Large intestine (tissue), 3 donors: ENCODE measurements around the gene KIF7. TPM values are rescaled to one million over a fixed set of nuclear protein-coding genes. Genes with fewer than 3 reads are reported as not detected.

ENCODE experiments used
- DNase-seq, 2 donors: peaks; one replicate each; pipeline versions ENCODE4 v3.0.0 to v3.0.0-alpha.2; 2013
- H3K27ac ChIP-seq: one replicate; pipeline ENCODE4 v1.5.1; 2013; ENCODE audit warnings: low read length
- H3K27me3 ChIP-seq: 2 replicates; pipeline ENCODE4 v1.6.1; 2013; ENCODE audit warnings: low read length; ENCODE audit not compliant: control insufficient read depth, insufficient read depth
- H3K36me3 ChIP-seq: 2 replicates; pipeline ENCODE4 v1.6.1; 2013; ENCODE audit warnings: low read length; ENCODE audit not compliant: control insufficient read depth, insufficient read depth
- H3K4me1 ChIP-seq: one replicate; pipeline ENCODE4 v1.6.1; 2013; ENCODE audit warnings: low read length; ENCODE audit not compliant: control insufficient read depth, insufficient read depth
- H3K4me3 ChIP-seq: one replicate; pipeline ENCODE4 v1.5.1; 2013; ENCODE audit warnings: low read length
- H3K9me3 ChIP-seq: one replicate; pipeline ENCODE4 v1.6.1; 2013; ENCODE audit warnings: mild to moderate bottlenecking, low read depth, low read length, moderate library complexity; ENCODE audit not compliant: control insufficient read depth
- WGBS: methylation state at CpG from one replicate; pipeline ENCODE4 v1.1.5; 2013; ENCODE audit warnings: low lambda C conversion rate; ENCODE audit not compliant: insufficient coverage; 5-methylcytosine and 5-hydroxymethylcytosine counted together
- polyA plus RNA-seq: library from polyadenylated mRNA; unstranded; fragments of 120-200 nt; gene quantifications from one replicate; pipeline ENCODE4 v1.2.1, GENCODE V29; 2013

KIF7 gene
- polyA plus RNA-seq, 1 donor: 3.7 TPM

- WGBS: no CpG with 5 or more reads among the region's 18 CpGs
- Histone ChIP-seq H3K27me3 (no peaks in the 10 kb centered on the region), H3K27ac (no peak overlapping the region), H3K4me3 (no peak overlapping the region), H3K9me3 (peaks cover 11% of the 10 kb centered on the region), H3K36me3 (peaks cover 42% of the 10 kb centered on the region), H3K4me1 (no peaks in the 10 kb centered on the region)
- no peak for DNase-seq
These were observed 22.5 kb downstream of the KIF7 start for GRCh38 chr15:89632563-89633430.

DNA sequence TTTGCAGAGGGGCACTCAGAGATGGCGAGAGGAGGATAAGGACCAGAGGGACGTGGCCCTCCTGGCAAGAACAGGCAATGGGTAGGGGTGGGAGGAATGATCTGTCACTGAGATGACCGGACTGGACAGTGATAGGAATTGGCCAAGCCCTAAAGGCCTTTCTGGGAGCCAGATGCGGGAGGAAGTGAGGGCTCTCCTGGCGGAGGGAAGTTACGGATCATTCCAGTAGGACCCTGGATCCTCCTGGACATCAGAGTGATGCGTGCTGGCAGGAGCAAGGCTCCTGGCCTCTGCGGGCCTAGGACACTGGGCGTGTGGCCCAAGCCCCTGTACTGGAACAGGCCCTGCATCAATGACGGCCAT, 23.4 kb downstream of the KIF7 start:
- Histone ChIP-seq H3K9me3 (peaks cover 11% of the 10 kb centered on the region), H3K4me3 (no peak overlapping the region), H3K27me3 (no peaks in the 10 kb centered on the region), H3K36me3 (peaks cover 50% of the 10 kb centered on the region), H3K27ac (no peak overlapping the region), H3K4me1 (no peaks in the 10 kb centered on the region)
- no peak for DNase-seq
- no CpG with 5 or more reads among the region's 10 CpGs for WGBS

GRCh38 chr15:89630974-89631901, 24.0 kb downstream of the KIF7 start:
- no peak overlapping the region for H3K27ac ChIP-seq
- DNase-seq: no peak
- H3K9me3 ChIP-seq: peaks cover 11% of the 10 kb centered on the region
- peaks cover 56% of the 10 kb centered on the region for H3K36me3 ChIP-seq
- H3K27me3 ChIP-seq: no peaks in the 10 kb centered on the region
- H3K4me3 ChIP-seq: no peak overlapping the region
- H3K4me1 ChIP-seq: no peaks in the 10 kb centered on the region
- 95% methylated on average over 4 of the region's 30 CpGs for WGBS

- no peak overlapping the region for H3K27ac ChIP-seq
- no peaks in the 10 kb centered on the region for H3K4me1 ChIP-seq
- peaks cover 11% of the 10 kb centered on the region for H3K9me3 ChIP-seq
- DNase-seq: no peak
- no CpG with 5 or more reads among the region's 14 CpGs for WGBS
- H3K36me3 ChIP-seq: peaks cover 65% of the 10 kb centered on the region
- no peaks in the 10 kb centered on the region for H3K27me3 ChIP-seq
- H3K4me3 ChIP-seq: no peak overlapping the region
These were observed 25.0 kb downstream of the KIF7 start for GRCh38 chr15:89630260-89630659.

DNA sequence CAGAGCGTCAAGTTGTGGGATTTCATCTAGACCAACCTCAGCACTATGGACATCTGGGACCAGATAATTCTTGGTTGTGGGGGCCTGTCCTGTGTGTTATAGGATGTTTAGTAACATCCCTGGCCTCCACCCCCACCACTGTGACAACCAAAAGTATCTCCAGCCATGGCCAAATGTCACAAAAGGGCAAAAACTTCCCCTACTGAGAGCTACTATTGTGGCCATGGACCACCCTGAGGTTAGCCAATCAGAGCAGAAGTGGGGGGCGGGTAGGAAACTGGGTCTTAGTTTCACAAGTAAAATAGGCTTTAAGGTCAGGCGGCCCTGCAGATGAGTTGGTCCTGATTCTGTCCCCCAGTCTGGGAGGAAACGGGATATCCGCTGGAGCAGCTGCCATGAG, 25.4 kb downstream of the KIF7 start:
- Histone ChIP-seq H3K4me1 (no peaks in the 10 kb centered on the region), H3K27me3 (no peaks in the 10 kb centered on the region), H3K36me3 (peaks cover 68% of the 10 kb centered on the region), H3K9me3 (peaks cover 11% of the 10 kb centered on the region), H3K27ac (no peak overlapping the region), H3K4me3 (no peak overlapping the region)
- no CpG with 5 or more reads among the region's 5 CpGs for WGBS
- no peak for DNase-seq

- no peak for DNase-seq
- H3K27ac ChIP-seq: no peak overlapping the region
- WGBS: no CpG with 5 or more reads among the region's 30 CpGs
- H3K27me3 ChIP-seq: no peaks in the 10 kb centered on the region
- no peaks in the 10 kb centered on the region for H3K4me1 ChIP-seq
- peaks cover 76% of the 10 kb centered on the region for H3K36me3 ChIP-seq
- H3K4me3 ChIP-seq: no peak overlapping the region
- H3K9me3 ChIP-seq: peaks cover 11% of the 10 kb centered on the region
These were observed 26.2 kb downstream of the KIF7 start for GRCh38 chr15:89628806-89629715.

DNA sequence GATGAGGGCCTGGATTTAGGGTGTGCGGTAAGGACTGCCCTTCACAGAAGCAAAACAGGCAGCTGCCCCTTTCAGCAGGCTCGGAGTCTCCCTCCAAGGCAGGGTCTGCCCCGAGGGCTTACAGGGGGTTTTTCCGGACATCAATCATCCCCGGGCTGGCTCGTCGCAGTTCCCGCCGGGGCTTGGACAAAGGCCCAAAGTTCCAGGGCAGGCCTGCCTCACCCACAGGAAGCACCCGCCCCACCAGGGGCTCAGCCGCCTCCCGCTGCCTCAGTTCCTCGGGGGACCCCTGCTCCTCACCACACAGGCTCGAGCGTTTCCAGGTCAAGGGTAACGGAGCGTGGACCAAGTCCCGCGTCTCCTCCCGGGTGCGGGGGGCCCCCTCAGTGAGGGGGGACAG, 27.0 kb downstream of the KIF7 start:
- H3K4me1 ChIP-seq: no peaks in the 10 kb centered on the region
- H3K27me3 ChIP-seq: no peaks in the 10 kb centered on the region
- peaks cover 6% of the 10 kb centered on the region for H3K9me3 ChIP-seq
- no CpG with 5 or more reads among the region's 21 CpGs for WGBS
- H3K4me3 ChIP-seq: no peak overlapping the region
- no peak for DNase-seq
- peaks cover 81% of the 10 kb centered on the region for H3K36me3 ChIP-seq
- H3K27ac ChIP-seq: no peak overlapping the region

DNA sequence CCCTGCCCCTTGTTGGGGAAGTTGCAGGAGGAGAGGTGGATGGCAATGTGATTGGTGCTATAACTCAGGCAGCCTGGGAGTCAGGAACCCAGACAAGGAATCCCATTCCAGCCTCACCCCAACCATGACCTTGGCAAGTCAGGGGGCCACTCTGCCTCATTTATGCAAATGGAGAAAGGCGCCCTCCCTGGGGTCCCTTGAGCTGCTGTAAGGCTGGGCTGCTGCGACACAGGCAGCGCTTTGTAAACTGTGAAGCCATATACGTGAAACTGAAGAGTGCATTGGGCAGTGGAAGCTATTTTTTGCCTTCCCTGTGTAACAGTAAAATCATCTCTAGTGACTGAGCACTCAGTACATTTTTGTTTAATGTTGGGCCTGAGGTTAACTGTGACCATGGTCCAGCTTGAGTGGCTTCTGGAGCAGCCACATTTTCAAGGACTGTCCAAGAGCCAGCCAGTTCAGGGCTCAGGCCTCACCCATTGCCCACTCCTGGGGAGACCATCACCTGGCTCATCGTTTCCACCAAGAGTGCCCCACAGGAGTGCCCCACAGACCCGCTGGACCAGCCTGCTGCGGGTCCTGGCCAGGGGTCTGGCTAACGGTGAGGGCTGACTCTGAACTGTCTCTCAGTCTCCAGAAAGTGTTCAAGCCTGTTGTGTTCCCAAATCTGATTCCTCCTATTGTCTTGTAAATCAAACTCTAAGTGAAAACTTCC, 27.9 kb downstream of the KIF7 start:
- no CpG with 5 or more reads among the region's 8 CpGs for WGBS
- peaks cover 78% of the 10 kb centered on the region for H3K36me3 ChIP-seq
- H3K9me3 ChIP-seq: peaks cover 3% of the 10 kb centered on the region
- no peak overlapping the region for H3K4me3 ChIP-seq
- H3K27ac ChIP-seq: no peak overlapping the region
- H3K27me3 ChIP-seq: no peaks in the 10 kb centered on the region
- H3K4me1 ChIP-seq: no peaks in the 10 kb centered on the region
- no peak for DNase-seq

GRCh38 chr15:89625716-89626115, 29.6 kb downstream of the KIF7 start:
- DNase-seq: no peak
- Histone ChIP-seq H3K4me3 (no peak overlapping the region), H3K9me3 (no peaks in the 10 kb centered on the region), H3K4me1 (no peaks in the 10 kb centered on the region), H3K36me3 (peaks cover 68% of the 10 kb centered on the region), H3K27me3 (no peaks in the 10 kb centered on the region), H3K27ac (no peak overlapping the region)
- no CpG with 5 or more reads among the region's 9 CpGs for WGBS
